ENCODE results near the gene ASB11. TPM values are rescaled to one million over a fixed set of nuclear protein-coding genes. Genes with fewer than 3 reads are reported as not detected.
A peak's percentile ranks its signal among the peaks of the same experiment; 100 is the strongest.

The ASB11 gene
- total RNA-seq = not detected

DNA sequence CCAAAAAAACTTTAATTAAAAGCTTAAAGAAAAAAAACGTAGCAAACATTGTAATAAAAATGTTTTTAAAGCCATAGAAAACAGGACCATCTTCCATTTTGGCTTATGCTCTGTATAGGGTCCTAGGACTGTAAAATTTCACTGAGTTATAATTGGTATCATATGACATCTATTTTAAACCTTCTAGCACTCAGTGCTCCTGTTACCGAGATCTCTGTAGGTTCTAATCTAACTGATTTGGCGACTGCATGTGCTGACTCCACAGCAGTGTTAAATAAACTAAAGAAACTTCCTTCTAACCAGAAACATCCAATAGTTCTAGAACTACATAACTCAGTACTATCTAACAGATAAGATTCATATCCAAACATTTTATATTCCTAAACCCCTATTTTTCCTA lies at the start of gene ASB11:
ASB11 (minus strand) TSS at position 132 of the 400 bp plus-strand sequence; CDS start at position 97, 35 bp downstream.
- H3K4me3 ChIP-seq = no peak within 1 kb of the TSS

GRCh38 chrX:15359701-15360100 lies 44.3 kb upstream of the ASB11 start:
- Histone ChIP-seq H3K4me3 (no peak overlapping the region), H3K4me1 (no peaks in the 10 kb centered on the region), H3K9me3 (no peaks in the 10 kb centered on the region), H3K36me3 (peaks cover 0 to 9% (median 0%) of the 10 kb centered on the region in 4 donors), H3K27ac (replicated peaks in 1 of 4) (no peak overlapping the region), H3K27me3 (no peaks in the 10 kb centered on the region)
- DNase-seq (ENCODE audit: extremely low spot score) = no peak
- intact Hi-C loops (cut with DNase I) = loop anchor here (10.0 kb wide), 1 partner anchor 205 kb away; no protein-coding TSS in a partner anchor
- WGBS = 63% methylated on average over 2 of the region's 2 CpGs
- TF ChIP-seq POLR2A (IDR thresholded peaks at IDR 0.05; ENCODE audit: low read depth) = no peak
- TF ChIP-seq EP300 (IDR thresholded peaks at IDR 0.05) = no peak
- TF ChIP-seq, protein P1, sequence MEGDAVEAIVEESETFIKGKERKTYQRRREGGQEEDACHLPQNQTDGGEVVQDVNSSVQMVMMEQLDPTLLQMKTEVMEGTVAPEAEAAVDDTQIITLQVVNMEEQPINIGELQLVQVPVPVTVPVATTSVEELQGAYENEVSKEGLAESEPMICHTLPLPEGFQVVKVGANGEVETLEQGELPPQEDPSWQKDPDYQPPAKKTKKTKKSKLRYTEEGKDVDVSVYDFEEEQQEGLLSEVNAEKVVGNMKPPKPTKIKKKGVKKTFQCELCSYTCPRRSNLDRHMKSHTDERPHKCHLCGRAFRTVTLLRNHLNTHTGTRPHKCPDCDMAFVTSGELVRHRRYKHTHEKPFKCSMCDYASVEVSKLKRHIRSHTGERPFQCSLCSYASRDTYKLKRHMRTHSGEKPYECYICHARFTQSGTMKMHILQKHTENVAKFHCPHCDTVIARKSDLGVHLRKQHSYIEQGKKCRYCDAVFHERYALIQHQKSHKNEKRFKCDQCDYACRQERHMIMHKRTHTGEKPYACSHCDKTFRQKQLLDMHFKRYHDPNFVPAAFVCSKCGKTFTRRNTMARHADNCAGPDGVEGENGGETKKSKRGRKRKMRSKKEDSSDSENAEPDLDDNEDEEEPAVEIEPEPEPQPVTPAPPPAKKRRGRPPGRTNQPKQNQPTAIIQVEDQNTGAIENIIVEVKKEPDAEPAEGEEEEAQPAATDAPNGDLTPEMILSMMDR (IDR thresholded peaks at IDR 0.05) = no peak
- no peak for TF ChIP-seq POLR2AphosphoS5 (IDR thresholded peaks at IDR 0.05)

More for the DNA sequence above, at the start of gene ASB11:
- intact Hi-C loops (cut with DNase I) = no loop called here
- no peak for TF ChIP-seq POLR2AphosphoS5 (IDR thresholded peaks at IDR 0.05)
- no peak for TF ChIP-seq EP300 (IDR thresholded peaks at IDR 0.05)
- TF ChIP-seq, protein P1 (IDR thresholded peaks at IDR 0.05) = no peak
- no peak for TF ChIP-seq POLR2A (IDR thresholded peaks at IDR 0.05; ENCODE audit: low read depth)
- Histone ChIP-seq H3K27ac (replicated peaks in 1 of 4) (no peak within 1 kb of the TSS), H3K4me1 (no peaks in the 10 kb centered on the region), H3K9me3 (no peaks in the 10 kb centered on the region), H3K27me3 (no peaks in the 10 kb centered on the region), H3K36me3 (peaks cover 0 to 2% (median under 1%) of the 10 kb centered on the region in 4 donors)
- 63% methylated on average over 3 of the region's 3 CpGs for WGBS
- no peak for DNase-seq (ENCODE audit: extremely low spot score)

DNA sequence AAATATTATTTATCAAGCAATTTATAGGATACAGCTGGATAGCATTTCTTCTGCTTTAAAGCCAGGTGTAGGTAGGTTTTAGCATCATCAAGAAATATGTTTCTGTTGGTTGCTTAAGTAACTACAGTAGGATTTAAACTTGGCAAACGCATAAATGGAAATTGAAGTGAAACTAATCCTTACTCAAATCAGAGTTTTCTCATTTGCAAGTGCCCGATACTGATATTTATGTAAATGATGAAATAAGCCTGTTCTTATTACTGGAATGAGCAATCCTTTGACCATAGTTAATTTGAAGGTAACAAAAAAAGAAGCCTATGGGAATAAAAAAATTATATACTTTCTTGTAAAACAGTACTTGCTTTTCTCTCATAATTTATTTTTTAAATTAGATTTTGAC lies 43.1 kb upstream of the ASB11 start:
- no peak for DNase-seq (ENCODE audit: extremely low spot score)
- Histone ChIP-seq H3K4me3 (no peak overlapping the region), H3K36me3 (peaks cover 0 to 9% (median 0%) of the 10 kb centered on the region in 4 donors), H3K4me1 (no peaks in the 10 kb centered on the region), H3K27me3 (no peaks in the 10 kb centered on the region), H3K27ac (replicated peaks in 1 of 4) (no peak overlapping the region), H3K9me3 (no peaks in the 10 kb centered on the region)
- intact Hi-C loops (cut with DNase I) = loop anchor here (10.0 kb wide), 1 partner anchor 206 kb away; no protein-coding TSS in a partner anchor
- 78% methylated on average over 2 of the region's 2 CpGs for WGBS
- TF ChIP-seq, protein P1 (IDR thresholded peaks at IDR 0.05) = no peak
- no peak for TF ChIP-seq POLR2AphosphoS5 (IDR thresholded peaks at IDR 0.05)
- TF ChIP-seq EP300 (IDR thresholded peaks at IDR 0.05) = no peak
- no peak for TF ChIP-seq POLR2A (IDR thresholded peaks at IDR 0.05; ENCODE audit: low read depth)

GRCh38 chrX:15356444-15356843 lies 41.0 kb upstream of the ASB11 start:
- peak overlapping the region in 1 of 4 donors; percentile 38 for H3K27ac ChIP-seq (replicated peaks in 1 of 4)
- H3K4me3 ChIP-seq = no peak overlapping the region
- intact Hi-C loops (cut with DNase I) = loop anchor here (10.0 kb wide), 1 partner anchor 208 kb away; no protein-coding TSS in a partner anchor

More at GRCh38 chrX:15356444-15356843, 41.0 kb upstream of the ASB11 start:
- DNase-seq (ENCODE audit: extremely low spot score) = no peak
- TF ChIP-seq, protein P1 (IDR thresholded peaks at IDR 0.05) = no peak
- TF ChIP-seq EP300 (IDR thresholded peaks at IDR 0.05) = no peak
- no peak for TF ChIP-seq POLR2AphosphoS5 (IDR thresholded peaks at IDR 0.05)
- no peak for TF ChIP-seq POLR2A (IDR thresholded peaks at IDR 0.05; ENCODE audit: low read depth)
- WGBS = 37% methylated on average over 1 of the region's 1 CpG
- Histone ChIP-seq H3K4me1 (no peaks in the 10 kb centered on the region), H3K9me3 (no peaks in the 10 kb centered on the region), H3K36me3 (no peaks in the 10 kb centered on the region), H3K27me3 (no peaks in the 10 kb centered on the region)
